DOHH2 (cell line): ENCODE results near the gene EGFLAM.

ENCODE experiments used
- CTCF ChIP-seq: fragments of 200-600 bp; sonication (generic); IDR thresholded peaks from one replicate; pipeline ENCODE4 v1.5.1; 2014; ENCODE audit warnings: antibody characterized with exemption, mild to moderate bottlenecking, low read depth, low read length; ENCODE audit not compliant: poor library complexity, severe bottlenecking
- EZH2phosphoT487 ChIP-seq: fragments of 200-600 bp; sonication (generic); IDR thresholded peaks from 2 replicates; pipeline ENCODE4 v1.6.1; 2017; ENCODE audit warnings: borderline replicate concordance, mild to moderate bottlenecking, antibody characterized with exemption, low read length, moderate library complexity, mixed read lengths

DNA sequence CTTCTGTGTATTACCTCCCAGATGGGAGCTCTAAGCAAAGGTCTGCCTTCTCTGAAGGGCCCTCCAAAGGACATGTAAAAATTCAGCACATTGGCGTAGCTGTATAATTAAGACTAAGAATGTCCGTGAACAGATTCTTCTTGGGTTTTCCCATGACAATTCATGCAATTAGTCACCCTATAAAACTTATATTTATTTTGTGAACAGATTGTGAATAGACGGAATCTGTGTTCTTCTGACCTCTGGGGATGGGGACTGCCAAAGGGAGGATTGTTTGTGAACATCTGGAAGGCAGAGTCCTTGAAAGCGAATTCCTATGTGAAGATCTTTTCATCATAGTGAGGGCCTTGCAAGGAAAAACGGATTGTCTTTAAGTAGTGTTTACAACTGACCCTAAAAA is 111.3 kb downstream of the EGFLAM start:
- TF ChIP-seq EZH2phosphoT487 (no peak), CTCF (no peak)
